Omental fat pad (tissue), 4 donors: ENCODE data around the gene KCNC1. TPM values are rescaled to one million over a fixed set of nuclear protein-coding genes. Genes with fewer than 3 reads are reported as not detected.

Experiments used
- ATAC-seq: fragments of 150-250 bp; one replicate; pipeline ENCODE4 v1.9.1; 2016; ENCODE audit warnings: mild to moderate bottlenecking, moderate library complexity; ENCODE audit not compliant: low FRiP score
- DNase-seq: peaks from one replicate; pipeline ENCODE4 v3.0.0-alpha.2; 2019; ENCODE audit warnings: low spot score
- CTCF ChIP-seq, 3 donors: fragments of 450-650 bp; IDR thresholded peaks; one replicate each; pipeline ENCODE4 v1.5.1; 2016 to 2017; ENCODE audit warnings: antibody characterized with exemption in 3 of 3, mild to moderate bottlenecking in 3 of 3, moderate library complexity in 2 of 3
- total RNA-seq, 4 donors: library from RNA; depleted of rRNA; stranded (reverse); fragments of >200 nt; gene quantifications; one replicate each; pipeline ENCODE4 v1.1.0, GENCODE V29; 2016

Gene KCNC1
- total RNA-seq, 4 donors from 2014 or later = not detected

DNA sequence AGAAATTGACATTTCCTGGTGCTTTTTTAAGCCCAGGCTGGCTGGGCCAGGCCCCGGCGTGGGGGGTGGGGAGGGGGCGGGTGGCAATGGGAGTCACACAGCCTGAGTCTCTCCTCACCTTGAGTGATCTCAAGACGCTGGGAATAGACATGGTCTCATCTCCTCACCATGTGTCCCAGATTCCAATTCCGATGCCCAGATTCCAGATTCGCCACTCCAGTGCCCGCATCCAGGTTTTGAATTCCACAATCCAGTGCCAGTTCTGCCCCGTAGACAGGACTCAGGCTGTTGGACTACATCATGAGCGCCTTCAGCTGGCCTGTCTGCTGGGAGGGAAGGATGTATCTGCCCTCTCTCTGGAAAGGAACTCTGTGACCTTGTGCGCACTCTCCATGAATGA lies 19.1 kb downstream of the KCNC1 start:
- TF ChIP-seq CTCF (IDR thresholded peaks at IDR 0.05) = no peak
- ATAC-seq (no peak), DNase-seq (no peak)

GRCh38 chr11:17755891-17756290 lies 21.3 kb downstream of the KCNC1 start:
- ATAC-seq = no peak
- no peak for TF ChIP-seq CTCF (IDR thresholded peaks at IDR 0.05)
- no peak for DNase-seq

DNA sequence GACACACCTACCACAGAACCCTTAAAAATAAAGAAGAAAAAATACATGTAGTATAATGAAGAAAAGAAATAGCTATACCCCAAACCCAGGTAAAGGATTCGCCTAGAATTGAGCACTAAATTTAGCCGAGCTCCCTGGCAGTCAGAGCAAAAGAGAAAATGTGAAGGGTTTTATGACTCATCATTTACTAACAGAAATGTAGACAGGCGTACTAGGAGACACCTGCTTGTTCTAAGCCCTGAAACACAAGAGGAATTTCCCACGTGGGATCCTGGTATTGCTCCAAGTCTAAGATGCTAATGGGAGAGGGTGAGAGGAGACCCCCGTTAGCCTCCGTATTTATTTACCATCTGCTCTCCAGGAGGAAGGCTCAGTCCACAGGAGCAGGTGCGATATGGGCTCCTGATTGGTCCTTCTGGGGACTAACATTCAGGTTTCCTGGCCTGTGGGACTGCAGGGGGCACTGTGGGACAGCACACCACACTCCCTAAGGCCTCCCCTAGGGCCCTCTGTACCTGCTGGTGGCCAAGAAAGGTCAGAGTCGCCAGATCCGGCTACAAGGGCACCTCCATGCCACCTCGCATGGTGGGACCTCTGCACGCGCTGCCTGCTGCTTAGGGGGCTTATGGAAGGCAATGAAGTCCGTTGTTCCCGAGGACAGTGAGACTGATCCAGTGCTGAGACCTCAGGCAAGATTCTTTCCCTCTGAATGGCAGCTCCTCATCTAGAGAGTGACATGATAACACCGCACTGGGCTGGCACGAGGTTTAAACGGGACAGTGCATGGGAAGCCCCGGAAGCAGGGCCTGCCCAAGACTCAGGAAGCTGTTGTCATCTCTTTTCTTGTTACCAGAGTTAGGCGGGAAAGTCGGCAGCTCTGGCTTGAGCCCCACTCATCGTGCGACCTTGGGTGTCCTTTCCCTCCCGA lies 25.8 kb downstream of the KCNC1 start:
- ATAC-seq = peak; percentile 39
- DNase-seq = no peak
- no peak for TF ChIP-seq CTCF (IDR thresholded peaks at IDR 0.05)

- DNase-seq = no peak
These were observed 27.9 kb downstream of the KCNC1 start for GRCh38 chr11:17762309-17762974.

DNA sequence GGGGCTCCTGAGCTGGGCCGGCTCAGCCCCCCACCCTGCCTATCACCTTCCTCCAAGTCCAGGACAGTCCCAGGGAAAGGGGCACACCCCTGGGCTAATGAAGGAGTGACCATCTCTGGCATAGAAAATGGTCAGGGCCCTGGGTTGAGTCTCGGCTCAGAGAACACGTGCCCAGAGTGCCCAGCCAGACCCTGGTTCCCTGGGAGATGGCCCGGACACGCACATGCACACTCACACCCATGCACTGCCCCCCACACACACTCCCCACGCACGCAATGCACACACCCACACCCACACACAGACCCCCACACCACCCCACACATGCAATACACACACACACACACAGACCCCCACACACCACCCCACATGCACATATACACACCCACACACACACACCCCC lies 28.7 kb downstream of the KCNC1 start:
- ATAC-seq (no peak), DNase-seq (no peak)
- TF ChIP-seq CTCF (IDR thresholded peaks at IDR 0.05) = no peak

More at GRCh38 chr11:17762309-17762974, 27.9 kb downstream of the KCNC1 start:
- TF ChIP-seq CTCF (IDR thresholded peaks at IDR 0.05) = no peak
- no peak for ATAC-seq

DNA sequence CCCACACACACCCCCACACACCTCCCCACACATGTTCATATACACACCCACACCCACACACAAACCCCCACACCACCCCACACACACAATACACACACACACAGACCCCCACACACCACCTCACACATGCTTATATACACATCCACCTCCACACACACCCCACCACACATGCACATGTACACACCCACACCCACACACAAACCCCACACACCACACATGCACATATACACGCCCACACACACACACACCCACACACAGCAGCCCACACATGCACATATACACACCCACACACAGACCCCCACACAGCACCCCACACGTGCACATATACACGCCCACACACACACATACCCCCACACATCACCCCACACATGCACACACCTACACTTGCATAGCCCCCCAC lies 29.1 kb downstream of the KCNC1 start:
- TF ChIP-seq CTCF (IDR thresholded peaks at IDR 0.05) = no peak

More for the DNA sequence above, 29.1 kb downstream of the KCNC1 start:
- no peak for DNase-seq
- no peak for ATAC-seq
